Measurements from ENCODE around the gene CHMP1A. TPM values are rescaled to one million over a fixed set of nuclear protein-coding genes. Genes with fewer than 3 reads are reported as not detected.

The CHMP1A gene
- total RNA-seq, 1 experiment from 2014 or later: 159 TPM

DNA sequence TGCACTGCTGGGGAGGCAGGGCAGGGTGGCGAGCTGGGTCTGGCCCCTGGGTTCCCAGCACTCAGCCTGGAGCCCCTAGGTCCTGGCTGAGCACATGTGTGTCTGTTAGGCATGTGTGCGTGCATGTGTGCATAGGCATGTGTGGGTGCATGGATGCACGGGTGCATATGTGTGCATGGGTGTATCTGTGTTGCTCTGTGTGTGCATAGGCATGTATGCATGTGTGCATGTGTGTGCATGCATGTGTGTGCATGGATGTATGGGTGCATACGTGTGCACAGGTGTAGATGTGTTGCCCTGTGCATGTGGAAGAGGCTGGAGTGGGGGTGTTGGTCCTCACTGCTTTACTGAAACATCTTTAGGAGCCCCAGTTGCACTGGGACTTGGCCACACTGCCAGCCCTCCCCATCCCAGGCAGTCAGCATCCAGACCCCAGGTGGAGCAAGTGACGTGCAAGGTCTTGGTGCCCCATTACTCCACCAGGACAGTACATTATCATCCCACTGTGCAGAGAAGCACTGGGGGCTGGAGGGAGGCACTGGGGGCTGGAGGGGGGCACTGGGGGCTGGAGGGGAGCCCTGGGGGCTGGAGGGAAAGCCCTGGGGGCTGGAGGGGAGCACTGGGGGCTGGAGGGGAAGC lies 54.4 kb downstream of the CHMP1A start:
- Mint-ChIP-seq H3K4me1 (ENCODE audit: low read depth, unreplicated experiment) (no peaks in the 10 kb centered on the region), H3K27me3 (ENCODE audit: insufficient read depth, unreplicated experiment) (no peaks in the 10 kb centered on the region), H3K27ac (ENCODE audit: unreplicated experiment) (no peak overlapping the region), H3K4me3 (ENCODE audit: unreplicated experiment) (no peak overlapping the region), H3K9me3 (ENCODE audit: unreplicated experiment) (no peaks in the 10 kb centered on the region), H3K36me3 (ENCODE audit: insufficient read depth, unreplicated experiment) (peaks cover 6% of the 10 kb centered on the region)
- ChIA-PET POLR2A (interaction anchor here (0.6 kb wide), 1 partner anchor 363 kb away, joined by 7 read pairs; no protein-coding TSS in a partner anchor), CTCF (no interaction called here)
- no peaks in the 10 kb centered on the region for H3K9me3 ChIP-seq
- no TSS peak for BruUV-seq (replicated peaks)
- DNase-seq: no peak
- no peak overlapping the region for H3K4me3 ChIP-seq (ENCODE audit: low read depth, low read length)
- H3K4me1 ChIP-seq: peaks cover 3% of the 10 kb centered on the region
- no peaks in the 10 kb centered on the region for H3K27me3 ChIP-seq (replicated peaks; ENCODE audit: control insufficient read depth, insufficient read depth, low read length)
- no peaks in the 10 kb centered on the region for H3K36me3 ChIP-seq (ENCODE audit: control insufficient read depth, insufficient read depth, low read length)
- TF ChIP-seq, protein P1, sequence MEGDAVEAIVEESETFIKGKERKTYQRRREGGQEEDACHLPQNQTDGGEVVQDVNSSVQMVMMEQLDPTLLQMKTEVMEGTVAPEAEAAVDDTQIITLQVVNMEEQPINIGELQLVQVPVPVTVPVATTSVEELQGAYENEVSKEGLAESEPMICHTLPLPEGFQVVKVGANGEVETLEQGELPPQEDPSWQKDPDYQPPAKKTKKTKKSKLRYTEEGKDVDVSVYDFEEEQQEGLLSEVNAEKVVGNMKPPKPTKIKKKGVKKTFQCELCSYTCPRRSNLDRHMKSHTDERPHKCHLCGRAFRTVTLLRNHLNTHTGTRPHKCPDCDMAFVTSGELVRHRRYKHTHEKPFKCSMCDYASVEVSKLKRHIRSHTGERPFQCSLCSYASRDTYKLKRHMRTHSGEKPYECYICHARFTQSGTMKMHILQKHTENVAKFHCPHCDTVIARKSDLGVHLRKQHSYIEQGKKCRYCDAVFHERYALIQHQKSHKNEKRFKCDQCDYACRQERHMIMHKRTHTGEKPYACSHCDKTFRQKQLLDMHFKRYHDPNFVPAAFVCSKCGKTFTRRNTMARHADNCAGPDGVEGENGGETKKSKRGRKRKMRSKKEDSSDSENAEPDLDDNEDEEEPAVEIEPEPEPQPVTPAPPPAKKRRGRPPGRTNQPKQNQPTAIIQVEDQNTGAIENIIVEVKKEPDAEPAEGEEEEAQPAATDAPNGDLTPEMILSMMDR (IDR thresholded peaks at IDR 0.05; ENCODE audit: insufficient read depth in 1 of 2, low read depth in 1 of 2, low read length in 1 of 2, severe bottlenecking in 1 of 2, unreplicated experiment in 1 of 2): no peak
- intact Hi-C loops (cut with micrococcal nuclease; ENCODE audit: unreplicated experiment): no loop called here

DNA sequence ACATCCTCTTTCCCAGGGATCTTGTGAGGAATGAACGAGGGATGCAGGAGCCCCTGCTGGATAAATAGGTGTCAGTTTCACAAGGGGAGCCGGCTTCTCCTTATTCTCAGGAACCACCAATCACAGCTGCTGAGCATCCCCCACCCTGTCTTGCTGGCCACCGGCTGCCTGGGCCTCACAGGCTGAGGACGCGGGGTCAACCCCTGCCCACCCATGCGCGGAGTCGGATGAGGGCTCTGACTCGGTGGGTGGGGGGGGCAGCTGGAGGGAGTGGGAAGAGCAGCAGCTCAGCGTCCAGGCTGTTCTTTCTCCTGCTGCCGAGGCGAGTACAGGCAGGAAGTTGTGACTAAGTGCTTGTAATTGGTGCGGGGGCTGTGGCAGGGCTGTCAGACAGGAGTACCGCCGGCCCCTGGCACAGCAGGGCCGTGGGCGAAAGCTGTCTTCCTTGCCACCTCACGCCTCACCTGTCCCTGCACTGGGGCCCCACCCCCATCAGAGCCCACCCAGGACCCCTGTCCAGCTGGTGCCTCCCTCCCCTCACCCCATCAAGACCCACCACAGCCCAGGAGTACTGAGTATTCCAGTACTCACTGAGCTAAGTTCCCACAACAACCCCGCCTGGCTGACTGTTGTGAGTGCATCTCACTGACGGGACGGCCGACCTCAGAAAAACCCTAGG lies 55.1 kb downstream of the CHMP1A start:
- no peak for DNase-seq
- Histone ChIP-seq H3K9me3 (no peaks in the 10 kb centered on the region), H3K4me1 (no peaks in the 10 kb centered on the region), H3K36me3 (ENCODE audit: control insufficient read depth, insufficient read depth, low read length) (no peaks in the 10 kb centered on the region), H3K4me3 (ENCODE audit: low read depth, low read length) (no peak overlapping the region), H3K27me3 (replicated peaks; ENCODE audit: control insufficient read depth, insufficient read depth, low read length) (no peaks in the 10 kb centered on the region)
- Mint-ChIP-seq H3K9me3 (ENCODE audit: unreplicated experiment) (no peaks in the 10 kb centered on the region), H3K36me3 (ENCODE audit: insufficient read depth, unreplicated experiment) (peaks cover 7% of the 10 kb centered on the region), H3K4me1 (ENCODE audit: low read depth, unreplicated experiment) (no peaks in the 10 kb centered on the region), H3K4me3 (ENCODE audit: unreplicated experiment) (no peak overlapping the region), H3K27me3 (ENCODE audit: insufficient read depth, unreplicated experiment) (no peaks in the 10 kb centered on the region), H3K27ac (ENCODE audit: unreplicated experiment) (no peak overlapping the region)
- intact Hi-C loops (cut with micrococcal nuclease; ENCODE audit: unreplicated experiment): no loop called here
- CTCF ChIA-PET: no interaction called here
- no TSS peak for BruUV-seq (replicated peaks)
- TF ChIP-seq, protein P1 (IDR thresholded peaks at IDR 0.05; ENCODE audit: insufficient read depth in 1 of 2, low read depth in 1 of 2, low read length in 1 of 2, severe bottlenecking in 1 of 2, unreplicated experiment in 1 of 2): no peak
- POLR2A ChIA-PET: interaction anchor here (0.7 kb wide), 1 partner anchor 184 kb away, joined by 3 read pairs; no protein-coding TSS in a partner anchor

DNA sequence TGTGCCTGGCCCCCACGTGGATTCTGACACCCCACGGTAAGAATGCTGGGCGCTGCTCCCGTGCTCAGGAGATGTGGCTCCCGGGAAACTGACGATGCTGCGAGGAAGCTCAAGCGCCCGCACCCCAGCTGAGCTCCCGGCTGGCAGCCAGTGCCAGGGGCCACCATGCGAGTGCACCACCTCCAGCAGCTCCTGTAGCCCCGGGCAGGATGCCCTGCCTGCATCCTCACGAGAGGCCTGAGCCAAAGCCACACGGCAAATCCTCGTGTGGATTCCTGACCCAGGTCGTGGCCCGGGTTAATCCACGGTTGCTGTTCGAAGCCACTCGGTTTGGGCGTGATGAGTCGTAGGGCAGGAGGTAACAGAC lies 55.6 kb downstream of the CHMP1A start:
- Mint-ChIP-seq H3K36me3 (ENCODE audit: insufficient read depth, unreplicated experiment) (peaks cover 12% of the 10 kb centered on the region), H3K4me3 (ENCODE audit: unreplicated experiment) (no peak overlapping the region), H3K9me3 (ENCODE audit: unreplicated experiment) (no peaks in the 10 kb centered on the region), H3K27ac (ENCODE audit: unreplicated experiment) (no peak overlapping the region), H3K4me1 (ENCODE audit: low read depth, unreplicated experiment) (no peaks in the 10 kb centered on the region), H3K27me3 (ENCODE audit: insufficient read depth, unreplicated experiment) (no peaks in the 10 kb centered on the region)
- CTCF ChIA-PET: no interaction called here
- intact Hi-C loops (cut with micrococcal nuclease; ENCODE audit: unreplicated experiment): no loop called here
- no peaks in the 10 kb centered on the region for H3K4me1 ChIP-seq
- TF ChIP-seq, protein P1 (IDR thresholded peaks at IDR 0.05; ENCODE audit: insufficient read depth in 1 of 2, low read depth in 1 of 2, low read length in 1 of 2, severe bottlenecking in 1 of 2, unreplicated experiment in 1 of 2): no peak
- no peaks in the 10 kb centered on the region for H3K9me3 ChIP-seq
- no peaks in the 10 kb centered on the region for H3K36me3 ChIP-seq (ENCODE audit: control insufficient read depth, insufficient read depth, low read length)
- BruUV-seq (replicated peaks): no TSS peak
- POLR2A ChIA-PET: interaction anchor here (0.7 kb wide), 1 partner anchor 184 kb away, joined by 3 read pairs; no protein-coding TSS in a partner anchor
- no peaks in the 10 kb centered on the region for H3K27me3 ChIP-seq (replicated peaks; ENCODE audit: control insufficient read depth, insufficient read depth, low read length)
- DNase-seq: no peak
- no peak overlapping the region for H3K4me3 ChIP-seq (ENCODE audit: low read depth, low read length)

Data from Caco-2 (cell line).